ENCODE data around the gene WASHC2A. TPM values are rescaled to one million over a fixed set of nuclear protein-coding genes. Genes with fewer than 3 reads are reported as not detected.
"Not testable (repeated sequence)": the region's sequence is repeated elsewhere in the genome, so short reads cannot be mapped to it uniquely, and the experiment has no call there.

The WASHC2A gene
- polyA plus RNA-seq, 3 donors, result 10.7 to 22.0 (median 16.4) TPM

DNA sequence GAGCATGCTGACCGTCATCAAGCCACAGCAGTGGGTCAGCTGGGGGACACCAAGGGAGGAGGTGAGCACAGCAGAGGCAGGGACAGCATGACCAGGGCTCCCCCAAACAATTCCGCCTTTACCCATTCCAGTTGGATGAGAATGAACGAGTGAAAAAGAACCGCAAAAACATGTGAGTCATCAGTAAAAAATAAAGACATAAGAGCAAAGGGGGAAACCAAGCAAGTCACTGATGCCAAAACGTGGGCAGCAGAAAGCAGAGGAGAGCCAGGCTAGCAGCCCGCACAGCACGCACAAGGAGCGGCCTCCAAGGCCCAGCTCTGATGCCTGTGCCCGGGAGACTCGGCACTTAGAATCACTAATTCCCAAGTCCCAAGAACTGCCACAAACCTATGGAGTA is 7.8 kb upstream of the WASHC2A start:
- not testable (repeated sequence) for H3K27ac ChIP-seq (ENCODE audit: low read depth, low read length)
- 80 to 88% (median 82%) methylated on average over 10 of the region's 10 CpGs for WGBS, 3 donors

GRCh38 chr10:50061548-50061947 is 6.2 kb upstream of the WASHC2A start:
- WGBS, 3 donors, result 58 to 73% (median 71%) methylated on average over 5 to 7 of the region's 7 CpGs
- not testable (repeated sequence) for H3K27ac ChIP-seq (ENCODE audit: low read depth, low read length)

GRCh38 chr10:50063100-50063499 is 4.7 kb upstream of the WASHC2A start:
- WGBS, 3 donors, result 19 to 29% (median 24%) methylated on average over 8 of the region's 8 CpGs
- H3K27ac ChIP-seq (ENCODE audit: low read depth, low read length), result no peak overlapping the region

- 1 to 4% (median 2%) methylated on average over 8 to 11 of the region's 13 CpGs for WGBS, 3 donors
- H3K27ac ChIP-seq (ENCODE audit: low read depth, low read length), result not testable (repeated sequence)
These were observed 552 bp downstream of the WASHC2A start for GRCh38 chr10:50068352-50068659.

DNA sequence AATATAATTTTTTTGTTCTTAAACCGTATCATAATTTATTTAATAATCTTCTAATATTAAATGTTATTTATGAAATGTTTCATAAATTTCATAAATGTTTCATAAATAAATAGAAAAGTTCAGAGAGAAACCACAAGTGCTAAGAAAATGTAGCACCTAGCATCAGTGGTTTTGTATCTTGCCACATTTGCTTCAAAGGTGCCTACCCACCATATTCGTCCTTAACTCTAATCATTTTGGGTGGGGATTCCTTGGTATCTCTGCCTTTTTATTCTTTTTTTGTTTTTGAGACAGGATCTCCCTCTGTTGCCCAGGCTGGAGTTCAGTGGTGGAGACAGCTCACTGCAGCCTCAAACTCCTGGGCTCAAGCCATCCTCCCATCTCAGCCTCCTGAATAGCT is 7.4 kb downstream of the WASHC2A start:
- not testable (repeated sequence) for H3K27ac ChIP-seq (ENCODE audit: low read depth, low read length)

DNA sequence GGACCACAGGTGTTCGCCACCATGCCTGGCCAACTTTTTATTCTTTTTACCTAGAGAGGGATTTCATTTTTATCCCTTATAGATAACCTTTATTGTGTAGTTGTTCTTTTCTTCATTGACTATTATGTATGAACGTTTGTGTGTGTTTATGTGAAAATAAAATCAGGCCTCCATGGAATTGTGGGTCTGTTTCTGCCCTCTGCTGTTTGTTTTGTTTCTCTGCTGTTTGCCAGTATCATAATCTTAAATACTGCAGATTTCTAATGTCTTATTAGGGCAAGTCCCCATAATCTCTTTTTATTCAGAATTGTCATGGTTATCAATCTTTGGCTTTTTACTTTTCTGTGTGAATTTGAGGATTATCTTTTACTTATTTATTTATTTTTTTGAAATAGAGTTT is 7.8 kb downstream of the WASHC2A start:
- H3K27ac ChIP-seq (ENCODE audit: low read depth, low read length), result not testable (repeated sequence)
- 13 to 27% (median 16%) methylated on average over 1 of the region's 2 CpGs for WGBS, 3 donors

More for the DNA sequence above, 7.4 kb downstream of the WASHC2A start:
- WGBS, 3 donors, result 91 to 100% (median 93%) methylated on average over 1 of the region's 2 CpGs

DNA sequence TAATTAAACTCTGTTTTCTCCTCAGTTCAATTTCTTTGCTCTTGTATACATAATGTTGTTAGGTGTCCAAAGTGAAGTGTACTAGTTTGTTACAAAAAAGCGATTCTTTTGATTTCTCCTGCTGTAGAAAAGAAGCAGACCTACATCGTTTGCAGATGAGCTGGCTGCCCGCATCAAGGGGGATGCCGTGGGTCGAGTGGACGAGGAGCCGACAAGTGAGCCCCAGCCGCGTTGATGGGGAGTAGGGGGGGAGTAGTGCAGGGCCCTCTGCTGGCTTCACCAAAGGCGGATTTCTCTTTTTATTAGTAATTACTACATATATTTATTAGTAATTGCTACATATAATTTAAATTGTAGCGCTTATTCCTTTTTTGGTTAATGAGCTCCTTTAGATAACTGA is 23.6 kb downstream of the WASHC2A start:
- 84 to 98% (median 89%) methylated on average over 5 to 7 of the region's 11 CpGs for WGBS, 3 donors
- H3K27ac ChIP-seq (ENCODE audit: low read depth, low read length), result not testable (repeated sequence)

GRCh38 chr10:50092928-50093327 is 25.2 kb downstream of the WASHC2A start:
- no CpG with 5 or more reads among the region's 8 CpGs for WGBS, 3 donors
- H3K27ac ChIP-seq (ENCODE audit: low read depth, low read length), result not testable (repeated sequence)

- WGBS, 3 donors, result 95 to 100% (median 98%) methylated on average over 1 to 5 of the region's 5 CpGs
These were observed 26.9 kb downstream of the WASHC2A start for GRCh38 chr10:50094630-50095029.

DNA sequence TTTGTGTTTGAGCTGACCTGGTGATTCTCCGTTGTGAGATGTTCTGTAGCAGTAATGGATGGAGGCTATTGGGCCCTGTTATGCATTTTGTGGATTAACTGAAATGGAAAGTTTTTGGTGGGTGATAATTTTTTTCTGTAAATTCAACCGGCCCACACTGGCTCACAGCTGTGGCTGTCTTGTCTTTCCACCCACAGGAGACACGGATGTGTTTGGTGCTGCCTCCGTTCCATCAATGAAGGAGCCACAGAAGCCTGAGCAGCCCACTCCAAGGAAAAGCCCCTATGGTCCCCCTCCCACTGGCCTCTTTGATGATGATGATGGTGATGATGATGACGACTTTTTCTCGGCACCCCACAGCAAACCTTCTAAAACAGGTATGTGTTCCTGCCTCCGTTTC is 27.6 kb downstream of the WASHC2A start:
- WGBS, 3 donors, result 88 to 95% (median 91%) methylated on average over 7 of the region's 7 CpGs
- not testable (repeated sequence) for H3K27ac ChIP-seq (ENCODE audit: low read depth, low read length)

More at GRCh38 chr10:50094630-50095029, 26.9 kb downstream of the WASHC2A start:
- H3K27ac ChIP-seq (ENCODE audit: low read depth, low read length), result not testable (repeated sequence)

DNA sequence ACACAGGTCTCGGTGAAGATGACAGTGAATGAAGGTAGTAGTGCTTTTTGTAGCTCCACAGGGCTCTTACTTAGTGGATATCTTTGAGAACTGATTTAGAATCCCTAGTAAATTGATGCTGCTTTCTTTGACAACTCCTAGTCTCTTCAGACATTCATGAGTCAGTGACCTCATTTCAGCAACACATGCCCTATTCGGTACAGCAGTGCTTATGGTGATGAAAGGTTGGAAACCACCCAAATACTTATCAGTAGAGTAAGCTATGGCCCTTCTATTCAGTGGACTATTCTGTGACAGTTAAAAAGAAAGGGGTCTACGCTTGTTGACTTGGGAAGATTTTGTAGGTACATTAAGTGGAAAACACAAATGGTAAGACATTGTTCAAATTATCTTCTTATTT is 29.0 kb downstream of the WASHC2A start:
- 91 to 100% methylated on average over 1 of the region's 3 CpGs; no CpG with 5 or more reads in 1 of the 3 donors for WGBS, 3 donors

GRCh38 chr10:50098645-50099044 is 30.9 kb downstream of the WASHC2A start:
- not testable (repeated sequence) for H3K27ac ChIP-seq (ENCODE audit: low read depth, low read length)
- 83 to 86% (median 85%) methylated on average over 2 to 3 of the region's 3 CpGs for WGBS, 3 donors

More for the DNA sequence above, 29.0 kb downstream of the WASHC2A start:
- H3K27ac ChIP-seq (ENCODE audit: low read depth, low read length), result not testable (repeated sequence)

- WGBS, 3 donors, result 77 to 88% (median 78%) methylated on average over 9 of the region's 9 CpGs
- H3K27ac ChIP-seq (ENCODE audit: low read depth, low read length), result not testable (repeated sequence)
These were observed 33.4 kb downstream of the WASHC2A start for GRCh38 chr10:50101139-50101582.

- WGBS, 3 donors, result 84 to 100% (median 94%) methylated on average over 3 of the region's 3 CpGs
These were observed 34.0 kb downstream of the WASHC2A start for GRCh38 chr10:50101747-50102146.

GRCh38 chr10:50102267-50102666 is 34.5 kb downstream of the WASHC2A start:
- 88 to 100% (median 95%) methylated on average over 3 of the region's 5 CpGs for WGBS, 3 donors
- H3K27ac ChIP-seq (ENCODE audit: low read depth, low read length), result not testable (repeated sequence)

More at GRCh38 chr10:50101747-50102146, 34.0 kb downstream of the WASHC2A start:
- not testable (repeated sequence) for H3K27ac ChIP-seq (ENCODE audit: low read depth, low read length)

- WGBS, 3 donors, result 89 to 91% (median 91%) methylated on average over 6 of the region's 7 CpGs
These were observed 41.4 kb downstream of the WASHC2A start for GRCh38 chr10:50108999-50109698.

DNA sequence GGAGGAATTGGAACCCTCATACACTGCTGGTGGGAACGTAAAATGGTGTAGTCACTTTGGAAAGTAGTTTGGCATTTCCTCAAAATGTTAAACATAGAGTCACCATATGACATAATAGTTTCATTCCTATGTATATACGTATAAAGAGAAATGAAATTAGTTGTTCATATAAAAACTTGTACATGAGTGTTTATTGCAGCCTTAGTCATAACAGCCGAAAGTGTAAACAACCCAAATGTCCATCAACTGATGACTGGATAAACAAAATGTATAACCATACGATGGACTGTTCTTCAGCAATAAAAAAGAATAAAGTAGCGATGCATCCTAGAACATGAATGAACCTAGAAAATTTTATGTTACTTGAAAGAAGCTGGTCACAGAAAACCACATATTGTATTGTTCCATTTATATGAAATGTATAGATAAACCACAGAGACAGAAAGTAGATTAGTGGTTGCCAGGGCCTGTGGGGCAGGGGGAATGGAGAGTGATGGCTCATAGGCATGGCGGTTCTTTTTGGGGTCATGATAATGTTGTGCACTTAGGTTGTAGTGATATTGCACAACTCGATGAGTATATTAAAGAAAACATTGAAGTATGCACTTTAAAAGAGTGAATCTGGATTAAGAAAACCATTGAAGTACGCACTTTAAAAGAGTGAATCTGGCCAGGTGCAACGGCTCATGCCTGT is 44.8 kb downstream of the WASHC2A start:
- H3K27ac ChIP-seq (ENCODE audit: low read depth, low read length), result not testable (repeated sequence)
- WGBS, 3 donors, result 96 to 98% (median 98%) methylated on average over 6 of the region's 9 CpGs

More at GRCh38 chr10:50108999-50109698, 41.4 kb downstream of the WASHC2A start:
- not testable (repeated sequence) for H3K27ac ChIP-seq (ENCODE audit: low read depth, low read length)

- not testable (repeated sequence) for H3K27ac ChIP-seq (ENCODE audit: low read depth, low read length)
- WGBS, 3 donors, result 88 to 94% (median 92%) methylated on average over 2 of the region's 2 CpGs
These were observed 59.0 kb downstream of the WASHC2A start for GRCh38 chr10:50126765-50127164.

DNA sequence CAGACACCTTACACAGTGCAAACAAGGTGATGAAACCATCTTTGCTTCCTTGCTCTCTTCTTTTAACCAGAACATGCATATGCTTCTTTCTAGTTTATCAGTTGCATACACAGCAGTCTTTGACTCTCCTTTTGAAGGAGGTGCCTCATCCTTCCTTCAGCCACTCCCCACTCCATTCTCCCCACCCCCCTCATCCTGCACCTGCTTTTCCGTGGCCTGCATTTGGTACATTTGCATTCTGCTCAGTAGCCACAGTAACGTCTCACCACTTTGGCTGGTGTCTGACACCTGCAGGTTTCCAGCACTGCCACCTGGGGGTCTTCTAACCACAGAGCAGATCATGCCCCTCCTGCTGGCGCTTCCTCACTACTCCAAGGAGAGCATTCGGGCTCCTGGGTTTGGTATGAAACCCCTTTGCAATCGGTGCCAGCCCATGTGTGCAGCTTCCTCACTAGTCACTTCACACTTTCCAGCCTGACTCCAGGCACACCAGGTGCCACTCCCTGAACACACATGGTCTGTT is 60.1 kb downstream of the WASHC2A start:
- not testable (repeated sequence) for H3K27ac ChIP-seq (ENCODE audit: low read depth, low read length)
- WGBS, 3 donors, result 52 to 69% (median 67%) methylated on average over 1 to 2 of the region's 5 CpGs

All from adipose tissue (tissue), 3 donors.